IMR-90 (cell line): ENCODE data around the gene TEX13D. TPM values are rescaled to one million over a fixed set of nuclear protein-coding genes. Genes with fewer than 3 reads are reported as not detected.

Experiments used
- ATAC-seq: fragments of 200-7000 bp; cut with Tn5 transposase; 2 replicates; pipeline ENCODE4 v1.9.1; 2020; ENCODE audit warnings: low read depth, mild to moderate bottlenecking, moderate library complexity
- BruUV-seq: library from RNA; stranded (reverse); fragments of 400-500 nt; replicated peaks from 2 replicates; lab custom pipeline; 2021; lab: Mats Ljungman, UMichigan
- CTCF ChIA-PET: fragments of 300-600 bp; formaldehyde crosslinking; extraction: SDS; loops from one replicate; lab custom pipeline; 2021; ENCODE audit warnings: antibody characterized with exemption; lab: Yijun Ruan, JAX
- POLR2A ChIA-PET: fragments of 300-600 bp; sonication (Branson Sonifier 250); formaldehyde crosslinking; loops from one replicate; lab custom pipeline; 2022; ENCODE audit warnings: antibody characterized with exemption; ENCODE audit not compliant: unreplicated experiment; lab: Charles Lee
- DNase-seq: peaks from one replicate; pipeline ENCODE4 v3.0.0; 2013
- H2AFZ ChIP-seq: replicated peaks from 2 replicates; pipeline ENCODE3; 2013; ENCODE audit warnings: low read length, mild to moderate bottlenecking; ENCODE audit not compliant: poor library complexity
- H2AK5ac ChIP-seq: 2 replicates; pipeline ENCODE4 v1.6.1; 2013; ENCODE audit warnings: low read depth, low read length, inconsistent platforms
- H2AK9ac ChIP-seq: replicated peaks from 2 replicates; pipeline ENCODE3; 2013; ENCODE audit warnings: mild to moderate bottlenecking, low read depth, low read length, moderate library complexity; ENCODE audit not compliant: poor library complexity
- H2BK120ac ChIP-seq: 2 replicates; pipeline ENCODE4 v1.6.1; 2013; ENCODE audit warnings: low read depth, low read length, inconsistent platforms
- H2BK15ac ChIP-seq: 3 replicates; pipeline ENCODE4 v1.6.1; 2013; ENCODE audit warnings: low read depth, low read length, inconsistent platforms
- H2BK20ac ChIP-seq: 2 replicates; pipeline ENCODE4 v1.6.1; 2013; ENCODE audit warnings: low read depth, mild to moderate bottlenecking, inconsistent platforms, low read length, moderate library complexity
- H2BK5ac ChIP-seq: 2 replicates; pipeline ENCODE4 v1.6.1; 2013; ENCODE audit warnings: mild to moderate bottlenecking, low read depth, low read length, inconsistent platforms; ENCODE audit not compliant: poor library complexity, severe bottlenecking
- H3K14ac ChIP-seq: replicated peaks from 2 replicates; pipeline ENCODE4 v1.6.1; 2013; ENCODE audit warnings: low read depth, low read length, inconsistent platforms
- H3K18ac ChIP-seq: 2 replicates; pipeline ENCODE4 v1.6.1; 2013; ENCODE audit warnings: low read depth, low read length, control low read depth
- H3K23ac ChIP-seq: 2 replicates; pipeline ENCODE4 v1.6.1; 2013; ENCODE audit warnings: low read depth, low read length, inconsistent platforms
- H3K27ac ChIP-seq: 2 replicates; pipeline ENCODE4 v1.5.1; 2013; ENCODE audit warnings: mild to moderate bottlenecking, control low read depth, low read length; ENCODE audit not compliant: insufficient read depth
- H3K27me3 ChIP-seq: 2 replicates; pipeline ENCODE4 v1.6.1; 2013; ENCODE audit warnings: low read length; ENCODE audit not compliant: control insufficient read depth, insufficient read depth
- H3K36me3 ChIP-seq: 2 replicates; pipeline ENCODE4 v1.6.1; 2013; ENCODE audit warnings: low read length, mixed read lengths; ENCODE audit not compliant: control insufficient read depth, insufficient read depth
- H3K4ac ChIP-seq: 2 replicates; pipeline ENCODE4 v1.6.1; 2013; ENCODE audit warnings: low read depth, low read length, inconsistent platforms
- H3K4me1 ChIP-seq: 2 replicates; pipeline ENCODE4 v1.6.1; 2013; ENCODE audit warnings: low read length, mixed read lengths; ENCODE audit not compliant: control insufficient read depth, insufficient read depth
- H3K4me2 ChIP-seq: 2 replicates; pipeline ENCODE4 v1.6.1; 2013; ENCODE audit warnings: low read depth, mild to moderate bottlenecking, control low read depth, low read length, moderate library complexity
- H3K4me3 ChIP-seq: 2 replicates; pipeline ENCODE4 v1.5.1; 2013; ENCODE audit warnings: low read depth, mild to moderate bottlenecking, control low read depth, low read length, moderate library complexity; ENCODE audit not compliant: insufficient read depth
- H3K56ac ChIP-seq: 2 replicates; pipeline ENCODE4 v1.6.1; 2013; ENCODE audit warnings: low read length, inconsistent platforms; ENCODE audit not compliant: insufficient read depth; ENCODE audit errors: extremely low read depth
- H3K79me1 ChIP-seq, 2 experiments: 2 replicates each; pipeline ENCODE4 v1.6.1; 2013; ENCODE audit warnings: low read length in 2 of 2, inconsistent platforms in 1 of 2, low read depth in 1 of 2
- H3K9ac ChIP-seq: 2 replicates; pipeline ENCODE4 v1.6.1; 2013; ENCODE audit warnings: low read depth, low read length, control low read depth
- H3K9me1 ChIP-seq: 2 replicates; pipeline ENCODE4 v1.6.1; 2013; ENCODE audit warnings: low read length, inconsistent platforms; ENCODE audit not compliant: insufficient read depth
- H3K9me3 ChIP-seq: 2 replicates; pipeline ENCODE4 v1.6.1; 2013; ENCODE audit warnings: low read length; ENCODE audit not compliant: control insufficient read depth, insufficient read depth
- H4K20me1 ChIP-seq: 2 replicates; pipeline ENCODE4 v1.6.1; 2013; ENCODE audit warnings: low read length, inconsistent platforms; ENCODE audit not compliant: insufficient read depth
- H4K5ac ChIP-seq: 2 replicates; pipeline ENCODE4 v1.6.1; 2013; ENCODE audit warnings: mild to moderate bottlenecking, low read depth, low read length, control low read depth
- H4K8ac ChIP-seq, 2 experiments: 2 replicates each; pipeline ENCODE4 v1.6.1; 2013; ENCODE audit warnings: low read depth in 2 of 2, low read length in 2 of 2, control low read depth in 1 of 2, inconsistent platforms in 1 of 2
- H4K91ac ChIP-seq: 2 replicates; pipeline ENCODE4 v1.6.1; 2013; ENCODE audit warnings: low read depth, low read length, inconsistent platforms; ENCODE audit not compliant: insufficient read depth
- BHLHE40 ChIP-seq: fragments of 150-350 bp; IDR thresholded peaks from 2 replicates; pipeline ENCODE4 v1.6.1; 2016; ENCODE audit warnings: mild to moderate bottlenecking, low read depth, low read length
- CEBPB ChIP-seq: IDR thresholded peaks from 2 replicates; pipeline ENCODE4 v1.6.1; 2012; ENCODE audit warnings: low read depth, low read length, improper control_type of control experiment
- CHD1 ChIP-seq: IDR thresholded peaks from 2 replicates; pipeline ENCODE4 v1.6.1; 2012; ENCODE audit warnings: low read depth, low read length, improper control_type of control experiment
- CTCF ChIP-seq: conservative IDR thresholded peaks from 2 replicates; pipeline ENCODE4 v1.5.1; 2012; ENCODE audit warnings: mild to moderate bottlenecking, low read depth, low read length, improper control_type of control experiment
- ELK1 ChIP-seq: fragments of 150-350 bp; IDR thresholded peaks from 2 replicates; pipeline ENCODE4 v1.6.1; 2016; ENCODE audit warnings: low read depth, mild to moderate bottlenecking, low read length, moderate library complexity, borderline replicate concordance
- FOS ChIP-seq: fragments of 150-350 bp; IDR thresholded peaks from 2 replicates; pipeline ENCODE4 v1.6.1; 2016; ENCODE audit warnings: low read depth, low read length
- MAFK ChIP-seq: IDR thresholded peaks from 2 replicates; pipeline ENCODE4 v1.6.1; 2012; ENCODE audit warnings: low read depth, low read length, improper control_type of control experiment
- MAZ ChIP-seq: IDR thresholded peaks from 2 replicates; pipeline ENCODE4 v1.6.1; 2012; ENCODE audit warnings: low read depth, mild to moderate bottlenecking, low read length, improper control_type of control experiment, moderate library complexity, borderline replicate concordance
- MXI1 ChIP-seq: IDR thresholded peaks from 2 replicates; pipeline ENCODE4 v1.6.1; 2012; ENCODE audit warnings: low read depth, mild to moderate bottlenecking, low read length, moderate library complexity, borderline replicate concordance
- NFE2L2 ChIP-seq: fragments of 150-350 bp; IDR thresholded peaks from 2 replicates; pipeline ENCODE4 v1.6.1; 2016; ENCODE audit warnings: low read depth, mild to moderate bottlenecking, low read length
- POLR2A ChIP-seq: IDR thresholded peaks from 2 replicates; pipeline ENCODE4 v1.6.1; 2012; ENCODE audit warnings: mild to moderate bottlenecking, low read depth, low read length
- RAD21 ChIP-seq: IDR thresholded peaks from 2 replicates; pipeline ENCODE4 v1.6.1; 2012; ENCODE audit warnings: low read length, improper control_type of control experiment
- RCOR1 ChIP-seq: IDR thresholded peaks from 2 replicates; pipeline ENCODE4 v1.6.1; 2012; ENCODE audit warnings: mild to moderate bottlenecking, low read length, improper control_type of control experiment; ENCODE audit not compliant: insufficient replicate concordance
- RFX5 ChIP-seq: IDR thresholded peaks from 2 replicates; pipeline ENCODE4 v1.8.0; 2012; ENCODE audit warnings: low read depth, mild to moderate bottlenecking, low read length, moderate library complexity
- SMC3 ChIP-seq: fragments of 150-350 bp; IDR thresholded peaks from 2 replicates; pipeline ENCODE4 v1.6.1; 2016; ENCODE audit warnings: low read depth, mild to moderate bottlenecking, antibody characterized with exemption, low read length, moderate library complexity
- USF2 ChIP-seq: fragments of 150-350 bp; IDR thresholded peaks from 2 replicates; pipeline ENCODE4 v1.6.1; 2017; ENCODE audit warnings: mild to moderate bottlenecking, antibody characterized with exemption, low read length, low read depth
- WGBS, 2 experiments: methylation state at CpG; one replicate each; pipeline versions ENCODE4 v1.1.5 to v1.1.7; 2013; ENCODE audit warnings: missing lambda C conversion rate in 2 of 2; ENCODE audit not compliant: insufficient read length in 1 of 2; ENCODE audit errors: extremely low coverage in 2 of 2; 5-methylcytosine and 5-hydroxymethylcytosine counted together
- dilution Hi-C: fragments of 300-500 bp; cut with HindIII; formaldehyde crosslinking; loops from one replicate; pipeline ENCODE4 v1.14.3; 2018; ENCODE audit warnings: low sequenced_read_pairs; ENCODE audit not compliant: unreplicated experiment
- in situ Hi-C: fragments of 300-500 bp; cut with MboI; formaldehyde crosslinking; loops from 3 replicates; pipeline ENCODE4 v1.14.3; 2019; ENCODE audit warnings: low sequenced_read_pairs, inconsistent platforms, mixed read lengths
- intact Hi-C: fragments of 100-400 bp; cut with micrococcal nuclease; formaldehyde crosslinking; loops from 2 replicates; pipeline ENCODE4 v1.10.0; 2022
- polyA plus RNA-seq, 3 experiments: library from polyadenylated mRNA; depleted of rRNA; stranded (reverse); fragments of >200 nt; gene quantifications; 2 replicates each; pipeline ENCODE4 v1.2.3, GENCODE V29; 2012; ENCODE audit warnings: low replicate concordance in 1 of 3
- total RNA-seq: library from RNA; depleted of rRNA; stranded (reverse); fragments of >200 nt; gene quantifications from 2 replicates; pipeline ENCODE4 v1.2.3, GENCODE V29; 2012

The TEX13D gene
- total and polyA plus RNA-seq, 2 of the 4 experiments (the other 2 are of a cell fraction), result not detected

GRCh38 chrX:124342174-124342867 lies 9.9 kb downstream of the TEX13D start:
- Histone ChIP-seq H2BK120ac (no peak overlapping the region), H3K4me2 (no peak overlapping the region), H4K91ac (no peak overlapping the region), H2AK9ac (no peak overlapping the region), H3K56ac (no peak overlapping the region), H3K79me1 (no peaks in the 10 kb centered on the region), H2BK5ac (no peak overlapping the region), H4K8ac (no peak overlapping the region), H3K4me3 (no peak overlapping the region), H4K20me1 (no peaks in the 10 kb centered on the region), H3K9me1 (no peaks in the 10 kb centered on the region), H3K27me3 (no peaks in the 10 kb centered on the region), H2AK5ac (no peak overlapping the region), H3K9ac (no peak overlapping the region), H4K5ac (no peak overlapping the region), H3K27ac (no peak overlapping the region), H3K36me3 (no peaks in the 10 kb centered on the region), H3K14ac (no peak overlapping the region), H3K23ac (no peak overlapping the region), H2BK15ac (no peak overlapping the region), H3K9me3 (no peaks in the 10 kb centered on the region), H2AFZ (no peak overlapping the region), H2BK20ac (no peak overlapping the region), H3K4me1 (no peaks in the 10 kb centered on the region), H3K4ac (no peak overlapping the region), H3K18ac (no peak overlapping the region)
- POLR2A ChIA-PET, result no interaction called here
- BruUV-seq, result no TSS peak
- in situ Hi-C loops, result no loop called here
- WGBS, 2 experiments, result 67% methylated on average over 1 of the region's 7 CpGs; no CpG with 5 or more reads in 1 of the 2 experiments
- TF ChIP-seq MAZ (no peak), MXI1 (no peak), POLR2A (no peak), CTCF (no peak), SMC3 (no peak), MAFK (no peak), BHLHE40 (no peak), USF2 (no peak), FOS (no peak), CEBPB (no peak), NFE2L2 (no peak), RAD21 (no peak), ELK1 (no peak), CHD1 (no peak), RFX5 (no peak), RCOR1 (no peak)
- intact Hi-C loops, result no loop called here
- DNase-seq (no peak), ATAC-seq (no peak)
- CTCF ChIA-PET, result no interaction called here
- dilution Hi-C loops, result no loop called here
